Mesenchymal stem cell (in vitro differentiated cells and primary cell): ENCODE measurements around the gene POP7.
A peak's percentile ranks its signal among the peaks of the same experiment; 100 is the strongest.

Experiments used
- DNase-seq: peaks from one replicate; pipeline ENCODE4 v3.0.0-alpha.2; 2013
- H2AFZ ChIP-seq: one replicate; pipeline ENCODE4 v1.6.1; 2013; ENCODE audit warnings: low read depth, mild to moderate bottlenecking, control low read depth, inconsistent platforms, low read length, moderate library complexity
- H2AK5ac ChIP-seq: 2 replicates; pipeline ENCODE4 v1.6.1; 2013; ENCODE audit warnings: low read length, moderate library complexity, mild to moderate bottlenecking, inconsistent platforms; ENCODE audit not compliant: severe bottlenecking
- H2BK120ac ChIP-seq: one replicate; pipeline ENCODE4 v1.6.1; 2013; ENCODE audit warnings: low read depth, mild to moderate bottlenecking, inconsistent platforms, low read length, moderate library complexity
- H2BK12ac ChIP-seq, 2 experiments: one replicate each; pipeline ENCODE4 v1.6.1; 2013; ENCODE audit warnings: inconsistent platforms in 2 of 2, low read length in 2 of 2, mild to moderate bottlenecking in 2 of 2, moderate library complexity in 2 of 2, control low read depth in 1 of 2
- H2BK15ac ChIP-seq: one replicate; pipeline ENCODE4 v1.6.1; 2013; ENCODE audit warnings: mild to moderate bottlenecking, low read depth, inconsistent platforms; ENCODE audit not compliant: poor library complexity, severe bottlenecking
- H2BK5ac ChIP-seq: 2 replicates; pipeline ENCODE4 v1.6.1; 2013; ENCODE audit warnings: low read depth, mild to moderate bottlenecking, low read length, control low read depth, inconsistent platforms; ENCODE audit not compliant: poor library complexity, severe bottlenecking
- H3K14ac ChIP-seq, 2 experiments: one replicate each; pipeline ENCODE4 v1.6.1; 2013; ENCODE audit warnings: inconsistent platforms in 2 of 2, low read length in 2 of 2, control low read depth in 1 of 2, mild to moderate bottlenecking in 1 of 2, moderate library complexity in 1 of 2
- H3K18ac ChIP-seq, 2 experiments: one replicate each; pipeline ENCODE4 v1.6.1; 2013; ENCODE audit warnings: inconsistent platforms in 2 of 2, low read length in 2 of 2, control low read depth in 1 of 2, low read depth in 1 of 2, mild to moderate bottlenecking in 1 of 2
- H3K23ac ChIP-seq, 2 experiments: one replicate each; pipeline ENCODE4 v1.6.1; 2013; ENCODE audit warnings: inconsistent platforms in 2 of 2, low read length in 2 of 2, mild to moderate bottlenecking in 2 of 2, moderate library complexity in 2 of 2, control low read depth in 1 of 2
- H3K27ac ChIP-seq: 2 replicates; pipeline ENCODE4 v1.5.1; 2013; ENCODE audit warnings: mild to moderate bottlenecking, moderate library complexity, low read length, control low read depth, inconsistent platforms; ENCODE audit not compliant: poor library complexity, severe bottlenecking
- H3K27me3 ChIP-seq, 2 experiments: 2 replicates each; pipeline versions ENCODE4 v1.6.1 to v1.7.0; 2013; ENCODE audit warnings: low read length in 2 of 2, mild to moderate bottlenecking in 2 of 2, moderate library complexity in 2 of 2, control low read depth in 1 of 2, inconsistent platforms in 1 of 2; ENCODE audit not compliant: control insufficient read depth in 1 of 2, insufficient read depth in 1 of 2
- H3K36me3 ChIP-seq, 2 experiments: 2 replicates each; pipeline versions ENCODE4 v1.6.1 to v1.7.0; 2013; ENCODE audit warnings: low read length in 2 of 2, control low read depth in 1 of 2, inconsistent platforms in 1 of 2, low read depth in 1 of 2, mild to moderate bottlenecking in 1 of 2; ENCODE audit not compliant: insufficient read depth in 2 of 2, control insufficient read depth in 1 of 2
- H3K4ac ChIP-seq, 2 experiments: one replicate each; pipeline ENCODE4 v1.6.1; 2013; ENCODE audit warnings: inconsistent platforms in 2 of 2, low read length in 2 of 2, mild to moderate bottlenecking in 2 of 2, moderate library complexity in 2 of 2, control low read depth in 1 of 2, low read depth in 1 of 2
- H3K4me1 ChIP-seq: 2 replicates; pipeline ENCODE4 v1.6.1; 2013; ENCODE audit warnings: low read depth, low read length, control low read depth; ENCODE audit not compliant: control insufficient read depth, insufficient read depth
- H3K4me2 ChIP-seq: 2 replicates; pipeline ENCODE4 v1.6.1; 2013; ENCODE audit warnings: low read length, mild to moderate bottlenecking, inconsistent platforms; ENCODE audit not compliant: poor library complexity, severe bottlenecking
- H3K4me3 ChIP-seq, 2 experiments: 2 replicates each; pipeline versions ENCODE4 v1.5.1 to v1.7.0; 2013; ENCODE audit warnings: low read length in 2 of 2, mild to moderate bottlenecking in 2 of 2, control low read depth in 1 of 2, low read depth in 1 of 2; ENCODE audit not compliant: insufficient read depth in 1 of 2
- H3K79me1 ChIP-seq: replicated peaks from 2 replicates; pipeline ENCODE4 v1.6.1; 2013; ENCODE audit warnings: mild to moderate bottlenecking, control low read depth, low read length, inconsistent platforms; ENCODE audit not compliant: poor library complexity, severe bottlenecking
- H3K9ac ChIP-seq: 2 replicates; pipeline ENCODE4 v1.7.0; 2013; ENCODE audit warnings: mild to moderate bottlenecking, low read length, moderate library complexity
- H3K9me3 ChIP-seq: 2 replicates; pipeline ENCODE4 v1.7.0; 2013; ENCODE audit warnings: mild to moderate bottlenecking, low read length; ENCODE audit not compliant: control insufficient read depth
- H4K8ac ChIP-seq: one replicate; pipeline ENCODE4 v1.6.1; 2013; ENCODE audit warnings: inconsistent platforms, mild to moderate bottlenecking, low read length, moderate library complexity
- H4K91ac ChIP-seq: one replicate; pipeline ENCODE4 v1.6.1; 2013; ENCODE audit warnings: mild to moderate bottlenecking, low read length, inconsistent platforms
- WGBS: methylation state at CpG from one replicate; pipeline ENCODE4 v1.1.7; 2013; ENCODE audit warnings: mixed read lengths; 5-methylcytosine and 5-hydroxymethylcytosine counted together

POP7 gene

DNA sequence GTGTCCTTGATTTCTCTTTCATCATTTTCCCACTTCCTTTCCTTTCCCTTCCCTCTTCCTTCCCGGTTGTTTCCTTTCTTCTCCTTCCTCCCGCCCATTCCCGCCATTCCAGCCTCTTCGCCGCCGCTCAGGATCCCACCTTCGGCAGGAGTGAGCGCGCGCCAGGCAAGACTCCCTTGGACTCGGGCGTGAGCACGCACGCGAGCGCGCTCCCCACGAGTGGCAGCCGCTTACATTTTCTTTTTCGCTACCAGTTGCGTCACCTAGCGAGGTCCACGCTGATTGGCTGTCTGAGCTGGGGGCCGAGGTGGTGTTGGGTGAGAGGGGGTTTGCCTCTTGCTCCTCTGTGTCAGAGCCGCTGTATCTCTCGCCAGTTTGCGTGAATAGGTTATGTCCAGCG, 39.3 kb downstream of the POP7 start:
- Histone ChIP-seq H2BK12ac (no peak overlapping the region), H3K18ac (peak overlapping the region in 1 of 2 experiments; percentile 52)
- DNase-seq, result peak; percentile 71

DNA sequence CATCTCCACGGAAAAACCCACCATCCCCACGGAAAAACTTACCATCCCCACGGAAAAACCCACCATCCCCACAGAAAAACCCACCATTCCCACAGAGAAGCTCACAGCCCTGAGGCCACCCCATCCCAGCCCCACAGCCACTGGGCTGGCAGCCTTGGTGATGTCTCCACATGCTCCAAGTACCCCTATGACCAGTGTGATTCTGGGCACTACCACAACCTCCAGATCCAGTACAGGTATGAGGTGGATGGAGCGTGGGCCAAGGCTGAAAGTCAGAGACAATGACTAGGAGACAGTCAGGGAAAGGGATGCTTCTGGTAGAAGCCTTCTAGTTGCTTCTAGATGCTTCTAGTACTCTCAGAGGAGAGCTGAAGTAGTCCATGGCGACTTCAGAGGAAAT, 47.1 kb downstream of the POP7 start:
- no peak for DNase-seq
- Histone ChIP-seq H4K8ac (no peak overlapping the region), H3K4me2 (no peak overlapping the region), H3K4me3 (no peak overlapping the region), H2BK120ac (no peak overlapping the region), H3K4ac (no peak overlapping the region), H3K14ac (no peak overlapping the region), H3K4me1 (no peaks in the 10 kb centered on the region), H2AK5ac (no peak overlapping the region), H3K27ac (no peak overlapping the region), H3K9ac (no peak overlapping the region), H3K27me3 (peaks cover 34 to 51% of the 10 kb centered on the region in 2 experiments), H2BK15ac (no peak overlapping the region), H3K79me1 (no peaks in the 10 kb centered on the region), H3K23ac (no peak overlapping the region), H2BK12ac (no peak overlapping the region), H3K9me3 (no peaks in the 10 kb centered on the region), H3K36me3 (no peaks in the 10 kb centered on the region), H3K18ac (no peak overlapping the region), H2BK5ac (no peak overlapping the region), H4K91ac (no peak overlapping the region), H2AFZ (no peak overlapping the region)
- WGBS, result 84% methylated on average over 5 of the region's 5 CpGs

More for the DNA sequence above, 39.3 kb downstream of the POP7 start:
- no peak overlapping the region for H3K4me2 ChIP-seq
- H3K27me3 ChIP-seq, result peaks cover 3 to 27% of the 10 kb centered on the region in 2 experiments
- H2AK5ac ChIP-seq, result no peak overlapping the region
- H3K36me3 ChIP-seq, result no peaks in the 10 kb centered on the region
- H3K14ac ChIP-seq, result no peak overlapping the region
- no peak overlapping the region for H2BK5ac ChIP-seq
- H3K9ac ChIP-seq, result peak overlapping the region; percentile 55
- peak overlapping the region; percentile 81 for H4K8ac ChIP-seq
- peak overlapping the region in 1 of 2 experiments; percentile 77 for H3K4me3 ChIP-seq
- no peaks in the 10 kb centered on the region for H3K79me1 ChIP-seq
- H2BK120ac ChIP-seq, result no peak overlapping the region
- no peaks in the 10 kb centered on the region for H3K9me3 ChIP-seq
- peaks cover 1% of the 10 kb centered on the region for H3K4me1 ChIP-seq
- H3K4ac ChIP-seq, result peak overlapping the region in 1 of 2 experiments; percentile 2
- no peak overlapping the region for H2BK15ac ChIP-seq
- no peak overlapping the region for H4K91ac ChIP-seq
- no peak overlapping the region for H3K27ac ChIP-seq
- WGBS, result 54% methylated on average over 27 of the region's 28 CpGs
- H2AFZ ChIP-seq, result no peak overlapping the region
- no peak overlapping the region for H3K23ac ChIP-seq

DNA sequence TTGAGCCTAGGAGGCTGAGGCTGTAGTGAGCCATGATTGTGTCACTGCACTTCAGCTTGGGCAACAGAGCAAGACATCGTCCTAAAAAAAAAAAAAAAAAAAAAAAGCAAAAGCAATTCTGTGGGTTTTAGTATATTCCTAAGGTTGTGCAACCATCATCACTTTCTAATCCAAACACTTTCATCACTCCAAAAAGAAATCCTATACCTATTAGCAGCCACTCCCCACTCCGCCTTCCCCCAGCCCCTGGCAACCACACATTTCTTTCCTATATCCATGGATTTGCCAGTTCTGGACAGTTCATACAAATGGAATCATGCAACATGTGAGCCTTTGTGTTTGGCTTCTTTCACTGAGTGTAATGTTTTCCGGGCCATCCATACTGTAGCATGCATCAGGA, 47.8 kb downstream of the POP7 start:
- Histone ChIP-seq H3K4ac (no peak overlapping the region), H3K9ac (no peak overlapping the region), H2BK5ac (no peak overlapping the region), H3K79me1 (no peaks in the 10 kb centered on the region), H3K9me3 (no peaks in the 10 kb centered on the region), H3K27me3 (peaks cover 34 to 46% of the 10 kb centered on the region in 2 experiments), H3K4me3 (no peak overlapping the region), H3K36me3 (no peaks in the 10 kb centered on the region), H3K14ac (no peak overlapping the region), H2BK15ac (no peak overlapping the region), H2AK5ac (no peak overlapping the region), H2BK12ac (no peak overlapping the region), H3K18ac (no peak overlapping the region), H3K4me1 (no peaks in the 10 kb centered on the region), H2BK120ac (no peak overlapping the region), H4K8ac (no peak overlapping the region), H3K4me2 (no peak overlapping the region), H3K27ac (no peak overlapping the region), H4K91ac (no peak overlapping the region), H3K23ac (no peak overlapping the region), H2AFZ (no peak overlapping the region)
- 91% methylated on average over 2 of the region's 3 CpGs for WGBS
- DNase-seq, result peak; percentile 15
